HG02678 (cell line): ENCODE results near the gene NOS3.
A peak's percentile ranks its signal among the peaks of the same experiment; 100 is the strongest.

Source experiments
- ATAC-seq: cut with Tn5 transposase; IDR thresholded peaks from one replicate; pipeline ENCODE4 v1.9.1; 2021; ENCODE audit warnings: mild to moderate bottlenecking, moderate library complexity; ENCODE audit not compliant: unreplicated experiment

Gene NOS3

GRCh38 chr7:150977382-150978125 lies 13.3 kb upstream of the NOS3 start:
- ATAC-seq = no peak

- no peak for ATAC-seq
Observed at GRCh38 chr7:150978126-150978789, 12.6 kb upstream of the NOS3 start, which contains the start of gene KCNH2. Gene KCNH2, minus strand, starts transcription at chr7:150978321. Its CDS starts 408 bp downstream, at chr7:150977913.

GRCh38 chr7:150979713-150980390 lies 11.0 kb upstream of the NOS3 start:
- no peak for ATAC-seq

- no peak for ATAC-seq
Observed at GRCh38 chr7:150980663-150981062, 10.2 kb upstream of the NOS3 start.

GRCh38 chr7:150981644-150982043 lies 9.2 kb upstream of the NOS3 start:
- ATAC-seq = no peak

- no peak for ATAC-seq
Observed at GRCh38 chr7:150982351-150982750, 8.5 kb upstream of the NOS3 start.

- no peak for ATAC-seq
Observed at GRCh38 chr7:150983893-150984368, 6.9 kb upstream of the NOS3 start.

- ATAC-seq = no peak
Observed at GRCh38 chr7:150986099-150986512, 4.7 kb upstream of the NOS3 start.

- no peak for ATAC-seq
Observed at GRCh38 chr7:150986556-150986955, 4.3 kb upstream of the NOS3 start.

- no peak for ATAC-seq
Observed at GRCh38 chr7:150988230-150989226, 2.3 kb upstream of the NOS3 start.

GRCh38 chr7:150989456-150989855 lies 1.4 kb upstream of the NOS3 start:
- no peak for ATAC-seq

GRCh38 chr7:150992051-150992640 lies 1.3 kb downstream of the NOS3 start:
- no peak for ATAC-seq

GRCh38 chr7:150992833-150993302 lies 2.1 kb downstream of the NOS3 start:
- ATAC-seq = peak; percentile 79

GRCh38 chr7:150993511-150993910 lies 2.7 kb downstream of the NOS3 start:
- no peak for ATAC-seq

GRCh38 chr7:150994141-150994837 lies 3.5 kb downstream of the NOS3 start:
- ATAC-seq = no peak

GRCh38 chr7:150994838-150995510 lies 4.2 kb downstream of the NOS3 start:
- no peak for ATAC-seq

- no peak for ATAC-seq
Observed at GRCh38 chr7:150996376-150997074, 5.7 kb downstream of the NOS3 start.

- no peak for ATAC-seq
Observed at GRCh38 chr7:150997075-150997511, 6.3 kb downstream of the NOS3 start.
